H7 (cell line): ENCODE measurements around the gene FASTKD1. TPM values are rescaled to one million over a fixed set of nuclear protein-coding genes. Genes with fewer than 3 reads are reported as not detected.

ENCODE experiments used
- DNase-seq: peaks from one replicate; pipeline ENCODE4 v3.0.0; 2012
- H3K27me3 ChIP-seq: 2 replicates; pipeline ENCODE4 v1.6.0; 2011; ENCODE audit warnings: mild to moderate bottlenecking, low read length; ENCODE audit not compliant: control insufficient read depth, insufficient read depth
- H3K36me3 ChIP-seq: replicated peaks from 2 replicates; pipeline ENCODE4 v1.5.1; 2011; ENCODE audit warnings: low read length; ENCODE audit not compliant: control insufficient read depth, insufficient read depth
- H3K4me3 ChIP-seq: 2 replicates; pipeline ENCODE4 v1.5.1; 2011; ENCODE audit warnings: low read depth, mild to moderate bottlenecking, control low read depth, low read length, moderate library complexity; ENCODE audit not compliant: insufficient read depth
- total RNA-seq: library from RNA; depleted of rRNA; stranded (reverse); fragments of >200 nt; shearing (Covaris generic); gene quantifications from 2 replicates; pipeline ENCODE4 v1.2.3, GENCODE V29; 2014; rRNA removed

FASTKD1 gene
- total RNA-seq, 1 experiment from 2014 or later, result 42.1 TPM

DNA sequence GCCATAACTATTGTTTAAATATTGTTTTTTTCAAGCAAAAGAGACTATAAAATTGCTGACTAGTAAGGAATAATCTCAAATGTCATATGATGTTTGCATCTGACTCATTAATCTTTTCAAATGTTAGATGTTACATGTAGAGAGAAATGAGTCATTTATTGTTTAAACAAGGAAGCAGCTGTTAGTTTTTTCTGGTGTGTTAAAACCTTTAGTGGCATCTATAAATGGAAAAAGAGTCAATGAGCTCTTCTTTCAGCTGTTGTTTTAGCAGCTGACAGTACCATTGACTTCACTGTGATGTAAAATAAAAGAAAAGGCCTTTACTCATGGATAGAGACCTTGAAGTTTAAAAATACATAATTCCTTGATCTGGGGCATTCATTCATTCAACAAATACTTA lies 66.0 kb downstream of the FASTKD1 start:
- H3K4me3 ChIP-seq, result no peak overlapping the region
- no peaks in the 10 kb centered on the region for H3K36me3 ChIP-seq
- no peaks in the 10 kb centered on the region for H3K27me3 ChIP-seq
- DNase-seq, result no peak

DNA sequence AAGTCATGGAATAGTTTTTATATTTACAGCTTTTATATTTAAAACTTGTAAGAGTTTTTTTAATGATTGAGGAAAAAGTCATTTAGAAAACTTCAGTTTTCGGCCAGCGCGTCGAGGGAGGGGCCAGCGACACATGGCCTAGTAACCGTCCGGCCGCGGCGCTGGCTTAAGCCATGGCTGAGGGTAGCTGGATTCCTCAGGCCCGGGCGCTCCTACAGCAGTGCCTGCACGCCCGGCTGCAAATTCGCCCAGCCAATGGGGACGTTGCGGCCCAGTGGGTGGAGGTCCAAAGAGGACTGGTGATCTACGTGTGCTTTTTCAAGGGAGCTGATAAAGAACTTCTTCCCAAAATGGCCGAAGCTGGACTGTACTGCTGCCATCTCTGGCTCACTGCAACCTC lies 69.0 kb downstream of the FASTKD1 start:
- Histone ChIP-seq H3K4me3 (no peak overlapping the region), H3K36me3 (no peaks in the 10 kb centered on the region), H3K27me3 (no peaks in the 10 kb centered on the region)
- no peak for DNase-seq

DNA sequence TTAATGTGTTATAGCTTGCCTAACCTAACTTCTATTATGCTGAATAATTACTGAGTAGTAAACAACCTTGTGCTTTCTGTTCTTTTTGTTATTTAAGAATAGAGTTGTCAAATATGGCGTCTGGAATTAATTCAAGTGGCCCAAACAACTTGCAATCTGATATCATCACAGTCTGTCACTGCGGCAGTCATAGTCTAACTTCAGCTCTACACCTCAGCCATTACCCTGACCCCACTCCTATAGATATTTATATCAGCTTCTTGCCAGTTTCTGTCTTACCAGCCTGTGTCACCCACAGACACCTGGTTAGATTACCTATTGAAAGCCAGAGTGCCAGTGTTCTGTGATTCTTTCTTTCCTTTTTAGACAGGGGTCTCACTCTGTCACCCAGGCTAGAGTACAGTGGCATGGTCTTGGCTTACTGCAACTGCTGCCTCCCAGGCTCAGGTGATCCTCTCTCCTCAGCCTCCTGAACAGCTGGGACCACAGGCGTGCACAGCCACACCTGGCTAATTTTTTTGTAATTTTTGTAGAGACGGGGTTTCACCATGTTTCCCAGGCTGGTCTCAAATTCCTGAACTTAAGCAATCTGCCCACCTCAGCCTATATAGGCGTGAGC lies 78.2 kb downstream of the FASTKD1 start:
- no peak overlapping the region for H3K4me3 ChIP-seq
- H3K27me3 ChIP-seq, result no peaks in the 10 kb centered on the region
- no peak for DNase-seq
- H3K36me3 ChIP-seq, result no peaks in the 10 kb centered on the region

DNA sequence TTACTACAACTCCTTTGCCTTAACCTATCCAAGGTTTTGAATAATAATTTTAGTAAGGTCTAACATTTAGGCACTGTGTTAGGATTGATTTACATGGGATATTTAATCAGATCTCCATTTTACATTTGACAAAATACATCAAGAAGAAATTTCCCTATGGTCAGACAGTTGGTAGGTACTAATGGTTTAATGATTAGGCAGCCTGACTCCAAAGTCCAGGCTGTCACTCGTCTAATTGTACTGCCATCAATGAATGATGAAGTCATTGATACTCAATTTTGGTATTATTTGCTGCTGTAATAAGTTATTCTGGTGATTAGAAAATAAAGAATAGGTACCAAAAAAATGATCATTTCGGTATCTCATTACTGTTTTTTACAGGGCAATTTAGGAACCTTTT lies 80.3 kb downstream of the FASTKD1 start:
- no peaks in the 10 kb centered on the region for H3K27me3 ChIP-seq
- DNase-seq, result no peak
- H3K4me3 ChIP-seq, result no peak overlapping the region
- no peaks in the 10 kb centered on the region for H3K36me3 ChIP-seq

DNA sequence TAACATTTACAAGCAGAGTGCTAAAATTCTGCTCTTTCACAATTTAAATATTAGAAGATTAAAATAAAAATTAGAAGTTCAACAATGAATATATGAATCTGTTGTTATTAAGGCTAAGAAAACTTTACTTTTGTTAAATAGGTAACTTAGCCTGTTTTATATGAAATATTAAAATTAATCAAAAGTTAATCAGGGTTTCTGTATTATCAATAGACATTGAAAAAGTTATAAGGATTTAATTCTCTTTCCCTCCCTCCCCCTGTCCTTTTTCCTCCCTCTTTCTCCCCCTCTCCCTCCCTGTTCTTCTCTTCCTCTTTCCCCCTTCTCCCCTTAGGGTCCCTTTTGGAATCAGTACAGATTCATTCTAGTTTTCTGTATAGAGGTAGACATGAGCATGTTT lies 82.3 kb downstream of the FASTKD1 start:
- no peak overlapping the region for H3K4me3 ChIP-seq
- H3K36me3 ChIP-seq, result no peaks in the 10 kb centered on the region
- DNase-seq, result no peak
- H3K27me3 ChIP-seq, result no peaks in the 10 kb centered on the region

DNA sequence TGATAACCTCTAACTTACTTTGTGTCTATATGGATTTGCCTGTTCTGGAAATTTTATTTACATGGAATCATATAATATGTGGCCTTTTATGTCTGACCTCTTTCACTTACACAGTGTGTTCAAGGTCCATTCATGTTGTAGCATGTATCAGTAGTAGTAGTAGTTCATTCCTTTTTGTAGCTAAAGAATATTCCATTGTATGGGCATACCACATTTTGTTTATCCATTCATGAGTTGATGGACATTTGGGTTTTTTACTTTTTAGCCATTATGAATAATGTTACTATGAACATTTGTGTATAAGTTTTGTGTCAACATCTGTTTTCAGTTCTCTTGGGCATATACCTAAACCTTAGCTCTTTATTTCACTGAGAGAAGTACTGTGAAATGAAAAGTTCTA lies 82.8 kb downstream of the FASTKD1 start:
- DNase-seq, result no peak
- H3K27me3 ChIP-seq, result no peaks in the 10 kb centered on the region
- H3K4me3 ChIP-seq, result no peak overlapping the region
- no peaks in the 10 kb centered on the region for H3K36me3 ChIP-seq

DNA sequence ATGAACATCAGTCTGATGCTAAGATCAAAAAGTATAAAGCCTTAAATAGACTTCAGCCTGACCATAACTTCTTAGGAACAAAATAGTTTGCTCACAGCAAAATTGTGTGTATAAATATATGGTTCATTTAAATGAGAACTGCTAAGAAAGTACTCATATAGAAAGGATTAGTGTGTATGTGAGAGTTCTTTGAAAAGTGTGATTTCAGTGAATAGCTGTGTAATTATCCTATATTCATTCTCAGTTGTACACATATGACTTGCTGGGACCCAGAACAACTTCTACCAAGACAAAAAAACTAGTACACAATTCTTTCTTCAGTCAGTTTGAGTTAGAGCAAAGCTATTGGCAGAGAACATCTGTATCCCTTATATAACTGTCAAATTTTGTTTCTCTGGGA lies 87.2 kb downstream of the FASTKD1 start:
- no peak for DNase-seq
- Histone ChIP-seq H3K27me3 (peaks cover 2% of the 10 kb centered on the region; the same call in 1 of the 2 replicates), H3K4me3 (no peak overlapping the region), H3K36me3 (no peaks in the 10 kb centered on the region)

DNA sequence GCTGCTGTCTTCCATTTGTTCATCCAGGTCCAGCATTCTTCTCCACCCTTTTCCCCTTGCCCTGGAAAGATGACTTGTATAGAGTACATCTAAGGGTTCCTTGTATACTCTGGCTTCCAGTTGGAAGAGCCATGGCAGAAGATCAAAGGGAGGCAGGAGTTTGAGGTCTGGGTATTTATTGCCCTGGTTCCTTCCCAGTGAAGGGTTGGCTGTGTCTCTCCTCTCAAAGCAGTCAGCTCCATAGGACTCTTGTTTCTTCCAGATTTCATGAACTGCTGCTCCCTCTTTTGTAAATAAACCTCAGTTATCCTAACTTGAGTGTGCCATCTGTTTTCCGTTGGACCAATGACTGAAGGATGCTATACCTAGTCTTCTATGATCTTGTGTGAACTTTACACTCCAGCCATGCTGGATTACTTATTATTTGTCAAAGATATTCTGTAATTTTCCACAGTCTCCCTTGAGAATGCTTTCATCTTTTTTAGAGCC lies 88.0 kb downstream of the FASTKD1 start:
- DNase-seq, result no peak
- Histone ChIP-seq H3K36me3 (no peaks in the 10 kb centered on the region), H3K4me3 (no peak overlapping the region), H3K27me3 (peaks cover 3% of the 10 kb centered on the region; the same call in 1 of the 2 replicates)

DNA sequence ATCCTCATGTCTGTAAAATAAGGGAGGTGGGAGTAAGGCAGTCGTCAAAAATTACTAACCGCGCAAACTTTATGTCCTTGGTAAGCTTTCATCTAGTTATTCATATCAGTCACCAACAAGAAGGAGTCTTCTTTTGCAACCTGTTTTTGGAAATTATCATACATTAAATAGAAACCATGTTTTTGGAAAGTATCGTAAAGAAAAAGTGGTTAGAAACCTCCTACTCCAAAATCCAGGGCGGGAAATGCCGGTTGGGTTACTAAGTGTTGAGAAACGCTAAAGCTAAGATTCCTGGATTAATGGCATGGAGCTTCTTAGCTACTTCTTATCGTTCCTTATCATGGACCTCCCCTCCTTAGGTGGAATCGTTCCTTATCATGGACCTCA lies 93.6 kb downstream of the FASTKD1 start:
- Histone ChIP-seq H3K4me3 (peak overlapping the region; percentile 76), H3K27me3 (peaks cover 25% of the 10 kb centered on the region), H3K36me3 (no peaks in the 10 kb centered on the region)
- DNase-seq, result no peak

Other genes starting within 250 kb of the FASTKD1 start
- 1.1 and 1.3 TPM in 2 replicates for gene LRP2, start 211.3 kb downstream of the FASTKD1 start, total RNA-seq
- gene BBS5, start 94.4 kb downstream of the FASTKD1 start, total RNA-seq, result 1.3 and 1.9 TPM in 2 replicates
- gene KLHL41, start 64.2 kb downstream of the FASTKD1 start, total RNA-seq, result not detected in 2 replicates
- 25.6 and 44.8 TPM in 2 replicates for gene PPIG, start 10.5 kb upstream of the FASTKD1 start, total RNA-seq
- gene CFAP210, start 120.5 kb upstream of the FASTKD1 start, total RNA-seq, result 0.28 TPM in 1 of 2 replicates, not detected in the other
- 2.4 and 3.8 TPM in 2 replicates for gene PHOSPHO2, start 120.6 kb upstream of the FASTKD1 start, total RNA-seq
- gene KLHL23, start 160.0 kb upstream of the FASTKD1 start, total RNA-seq, result 52.3 and 57.0 TPM in 2 replicates
- gene SSB, start 225.0 kb upstream of the FASTKD1 start, total RNA-seq, result 110 and 169 TPM in 2 replicates